ENCODE results near the gene NPHP4.
A peak's percentile ranks its signal among the peaks of the same experiment; 100 is the strongest.

NPHP4 gene

DNA sequence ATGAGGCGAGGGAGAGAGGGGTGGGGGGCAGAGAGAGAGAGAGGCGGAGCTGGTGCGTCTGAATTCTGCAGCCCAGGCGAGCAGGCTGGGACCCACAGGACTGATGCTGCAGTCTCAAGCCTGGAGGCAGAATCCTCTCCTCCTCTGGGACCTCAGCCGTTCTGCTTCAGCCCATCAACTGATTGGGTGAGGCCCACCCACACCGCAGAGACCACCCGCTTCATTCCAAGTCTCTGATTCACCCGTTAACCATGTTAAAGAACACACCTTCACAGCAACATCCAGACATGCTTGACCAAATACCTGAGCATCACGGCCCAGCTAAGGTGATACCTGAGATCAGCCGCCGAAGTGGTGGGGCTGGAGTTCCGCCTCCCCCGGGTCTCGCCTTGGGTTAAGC, 147.8 kb downstream of the NPHP4 start:
- no peak for DNase-seq

DNA sequence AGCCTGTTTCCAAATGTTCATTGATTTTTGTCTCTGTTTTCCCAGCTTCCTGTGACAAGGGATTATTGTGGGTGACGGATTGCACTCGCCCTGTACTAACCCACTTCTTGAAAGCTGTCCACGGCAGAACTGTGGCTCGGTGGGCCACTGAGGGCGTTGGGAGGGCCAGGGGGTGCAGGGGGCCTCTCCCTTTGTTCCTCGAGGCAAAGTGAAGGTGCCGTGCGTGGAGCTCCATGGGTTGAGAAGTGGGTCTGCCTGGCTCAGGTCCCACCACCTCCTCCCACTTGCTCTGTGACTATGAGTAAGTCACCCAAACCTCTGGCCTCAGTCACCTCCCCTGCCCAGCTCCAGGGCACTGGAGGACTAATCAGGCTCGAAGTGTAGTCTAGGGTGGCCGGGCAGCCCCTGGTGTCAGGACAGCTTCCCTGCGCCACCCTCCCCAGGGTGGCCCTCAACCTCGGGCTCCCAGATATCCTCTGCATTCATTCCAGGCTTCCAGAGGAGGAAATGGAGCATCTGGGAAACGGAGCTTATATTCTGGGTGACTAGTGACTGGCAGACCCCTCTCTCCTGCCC, 148.6 kb downstream of the NPHP4 start:
- no peak for DNase-seq

DNA sequence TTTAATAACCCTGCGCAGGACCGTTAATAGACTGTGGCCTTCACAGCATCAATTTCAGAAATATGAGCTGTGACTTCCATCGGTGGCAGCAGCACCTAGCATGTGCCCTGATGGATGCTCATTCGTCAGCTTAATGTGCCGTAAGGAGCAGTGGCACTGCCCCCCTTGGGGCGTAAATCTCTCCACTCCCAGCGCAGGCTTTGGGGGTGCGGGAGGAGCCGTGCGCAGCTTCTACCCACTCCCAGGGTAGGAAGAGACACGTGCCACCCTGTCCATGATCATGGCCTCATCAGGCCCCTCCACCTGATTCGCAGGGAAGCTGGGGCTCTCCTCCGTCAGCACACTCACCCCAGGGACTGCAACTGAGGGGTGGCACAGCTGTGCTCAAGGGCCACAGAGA, 149.5 kb downstream of the NPHP4 start:
- no peak for DNase-seq

GRCh38 chr1:5840551-5841001, 151.6 kb downstream of the NPHP4 start:
- no peak for DNase-seq

DNA sequence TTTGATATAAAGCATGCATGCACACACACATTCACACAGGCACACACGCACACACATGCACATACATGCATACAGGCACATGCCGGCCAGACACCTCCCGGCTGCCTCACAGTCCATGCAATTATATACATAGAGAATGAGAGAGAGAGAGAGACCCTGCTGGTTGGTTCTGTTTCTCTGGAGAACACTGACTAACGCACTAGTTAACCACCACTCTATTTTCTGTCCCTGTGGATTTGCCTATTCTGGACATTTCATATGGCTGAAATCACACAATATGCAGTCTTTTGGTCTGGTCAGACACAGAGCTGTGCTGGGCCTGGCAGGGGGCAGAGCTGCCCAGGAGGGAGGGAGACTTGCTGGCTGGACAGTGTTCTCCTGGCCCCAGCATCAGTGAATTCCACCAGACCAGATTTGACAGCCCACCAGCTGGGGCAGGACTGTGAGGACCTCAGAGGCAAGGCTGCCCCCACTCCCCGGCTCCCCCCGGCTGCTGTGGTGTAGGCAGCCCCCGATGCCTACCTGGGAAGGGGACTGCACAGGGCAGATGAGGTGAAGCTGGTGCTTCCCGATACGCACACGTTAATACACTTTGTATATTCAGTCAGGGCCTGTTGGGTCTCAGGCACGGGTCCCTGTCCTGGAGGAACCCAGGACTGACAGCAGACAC, 152.2 kb downstream of the NPHP4 start:
- no peak for DNase-seq

DNA sequence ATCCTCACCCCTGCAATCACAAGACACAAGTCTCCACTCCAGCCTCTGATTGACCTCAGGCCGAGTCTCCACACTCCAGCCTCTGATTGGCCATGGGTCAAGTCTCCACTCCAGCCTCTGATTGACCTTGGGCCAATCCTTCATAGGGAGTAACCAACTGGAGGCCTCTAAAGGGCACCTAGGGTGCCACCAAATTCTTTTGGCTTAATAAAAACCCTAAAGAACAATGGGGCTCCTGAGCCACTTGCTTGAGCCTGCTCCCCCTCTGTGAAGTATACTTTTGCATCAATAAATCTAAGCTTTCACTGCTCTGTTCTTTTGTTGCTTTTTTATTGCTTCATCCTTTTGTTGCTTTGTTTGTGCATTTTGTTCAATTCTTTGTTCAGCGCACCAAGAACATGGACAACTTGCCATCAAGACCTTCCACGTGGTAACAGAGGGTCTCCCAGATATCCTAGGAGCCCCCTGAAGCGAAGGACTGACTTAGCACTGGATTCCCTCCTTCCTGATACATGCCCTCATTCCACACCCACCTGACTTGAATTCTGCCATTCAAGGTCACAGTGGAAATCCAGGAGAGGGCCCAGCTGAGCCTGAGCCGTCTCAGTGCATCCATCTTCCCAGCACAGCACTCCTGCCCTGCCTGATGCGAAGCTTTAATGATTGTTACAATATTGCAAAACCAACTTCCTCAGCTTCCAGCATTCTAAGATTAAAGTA, 152.9 kb downstream of the NPHP4 start:
- no peak for DNase-seq

GRCh38 chr1:5837976-5838653, 154.1 kb downstream of the NPHP4 start:
- no peak for DNase-seq

DNA sequence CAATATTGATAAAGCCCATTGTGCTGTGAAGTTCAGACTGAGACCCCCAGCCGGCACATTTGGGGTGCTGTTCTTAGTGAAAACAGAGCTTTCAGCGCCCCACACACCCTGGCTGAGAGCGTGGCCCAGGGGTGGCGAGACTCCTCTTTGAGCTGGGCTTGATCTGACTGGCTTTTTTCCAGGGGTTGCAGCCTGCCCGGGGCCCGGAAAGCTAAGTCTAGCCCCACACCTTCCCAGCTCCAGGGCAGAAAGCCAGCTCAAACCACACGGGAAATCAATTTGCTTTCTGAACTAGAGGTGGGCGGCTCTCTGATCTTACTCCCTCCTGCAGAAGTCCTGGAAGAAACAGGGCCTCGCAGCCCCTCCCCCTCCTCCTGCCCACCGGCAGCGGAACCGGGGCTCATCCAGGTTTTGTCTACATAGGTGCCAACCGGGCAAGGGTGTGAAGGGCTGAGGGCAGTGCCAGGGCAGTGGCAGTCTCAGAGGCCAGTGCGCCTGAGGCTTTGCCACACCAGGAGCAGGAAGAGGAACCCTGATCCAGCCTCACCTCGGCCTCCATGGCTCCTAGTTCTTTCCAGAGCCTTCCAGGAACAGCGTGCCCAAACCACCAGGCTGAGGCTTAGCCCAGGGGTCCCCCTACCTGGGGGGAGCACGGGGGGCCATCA, 155.3 kb downstream of the NPHP4 start:
- DNase-seq, result peak; percentile 33

DNA sequence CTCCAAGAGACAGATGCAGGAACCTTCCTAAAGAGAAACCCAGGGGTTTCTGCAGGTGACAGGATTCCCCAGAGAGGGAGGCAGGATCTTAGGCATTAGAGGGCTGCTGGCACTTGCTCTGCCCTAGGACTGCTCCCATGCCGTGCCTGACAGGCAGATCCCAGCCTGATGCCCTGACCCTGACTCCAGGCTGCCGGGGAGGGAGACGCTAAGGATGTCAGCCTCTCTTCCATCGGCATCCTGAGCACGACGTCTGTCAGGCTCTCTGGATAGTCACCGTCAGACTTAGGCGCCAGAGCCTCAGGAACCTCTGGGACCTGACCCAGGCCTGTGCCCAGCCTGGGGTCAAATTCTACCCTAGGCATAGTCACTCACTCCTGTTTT, 157.1 kb downstream of the NPHP4 start:
- DNase-seq, result no peak

DNA sequence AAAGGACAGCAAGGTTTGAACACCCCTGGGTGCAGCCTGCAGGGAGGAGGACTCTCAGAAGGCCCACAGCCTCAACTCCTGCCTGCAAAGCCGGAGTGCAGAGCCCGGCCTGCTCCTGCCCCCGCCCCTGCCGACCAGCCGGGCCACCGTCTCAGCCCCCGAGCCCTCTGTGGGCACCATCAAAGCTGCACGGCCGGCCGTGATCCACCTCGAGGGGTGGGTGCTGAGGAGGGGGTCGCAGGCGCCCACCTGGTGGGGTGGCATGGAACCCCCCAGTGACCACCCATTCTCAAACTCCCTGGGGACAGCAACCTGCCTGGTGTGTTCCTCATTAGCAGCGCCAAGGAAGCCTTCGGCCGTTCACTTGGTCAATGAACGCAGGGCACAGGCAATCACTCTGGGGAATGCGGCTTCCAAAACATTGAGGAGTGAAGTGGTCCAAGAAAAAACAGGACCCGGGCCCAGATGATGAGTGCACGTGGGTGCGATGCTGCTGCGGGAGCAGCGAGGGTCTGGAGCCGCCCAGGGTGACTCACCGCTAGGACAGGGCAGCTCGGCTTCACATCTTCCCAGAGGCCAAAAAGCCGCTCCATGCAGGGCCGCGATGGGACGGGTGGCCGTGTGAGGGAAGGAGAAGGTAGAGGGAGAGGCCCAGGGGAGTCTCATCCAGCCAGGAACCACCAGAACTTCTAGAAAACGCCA, 157.6 kb downstream of the NPHP4 start:
- DNase-seq, result no peak

DNA sequence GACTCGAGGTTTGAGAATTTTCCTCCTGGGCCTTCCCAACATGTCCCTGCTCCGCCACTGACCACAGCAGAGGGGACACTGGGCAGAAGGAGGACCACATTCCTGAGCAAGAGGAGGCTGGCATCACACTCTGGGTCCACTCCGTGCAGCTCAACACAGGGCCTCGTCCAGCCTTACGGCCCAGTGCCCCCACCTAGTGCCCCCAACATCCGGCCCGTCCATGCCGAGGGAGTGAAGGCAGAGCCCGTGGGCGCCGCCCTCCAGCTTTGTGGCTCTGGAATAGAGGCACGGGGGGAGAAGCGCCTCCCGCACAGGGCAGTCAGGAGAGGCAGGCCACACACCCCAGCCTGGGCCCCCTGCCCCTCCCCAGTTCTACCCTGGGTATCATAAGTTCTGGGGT, 158.3 kb downstream of the NPHP4 start:
- DNase-seq, result no peak

DNA sequence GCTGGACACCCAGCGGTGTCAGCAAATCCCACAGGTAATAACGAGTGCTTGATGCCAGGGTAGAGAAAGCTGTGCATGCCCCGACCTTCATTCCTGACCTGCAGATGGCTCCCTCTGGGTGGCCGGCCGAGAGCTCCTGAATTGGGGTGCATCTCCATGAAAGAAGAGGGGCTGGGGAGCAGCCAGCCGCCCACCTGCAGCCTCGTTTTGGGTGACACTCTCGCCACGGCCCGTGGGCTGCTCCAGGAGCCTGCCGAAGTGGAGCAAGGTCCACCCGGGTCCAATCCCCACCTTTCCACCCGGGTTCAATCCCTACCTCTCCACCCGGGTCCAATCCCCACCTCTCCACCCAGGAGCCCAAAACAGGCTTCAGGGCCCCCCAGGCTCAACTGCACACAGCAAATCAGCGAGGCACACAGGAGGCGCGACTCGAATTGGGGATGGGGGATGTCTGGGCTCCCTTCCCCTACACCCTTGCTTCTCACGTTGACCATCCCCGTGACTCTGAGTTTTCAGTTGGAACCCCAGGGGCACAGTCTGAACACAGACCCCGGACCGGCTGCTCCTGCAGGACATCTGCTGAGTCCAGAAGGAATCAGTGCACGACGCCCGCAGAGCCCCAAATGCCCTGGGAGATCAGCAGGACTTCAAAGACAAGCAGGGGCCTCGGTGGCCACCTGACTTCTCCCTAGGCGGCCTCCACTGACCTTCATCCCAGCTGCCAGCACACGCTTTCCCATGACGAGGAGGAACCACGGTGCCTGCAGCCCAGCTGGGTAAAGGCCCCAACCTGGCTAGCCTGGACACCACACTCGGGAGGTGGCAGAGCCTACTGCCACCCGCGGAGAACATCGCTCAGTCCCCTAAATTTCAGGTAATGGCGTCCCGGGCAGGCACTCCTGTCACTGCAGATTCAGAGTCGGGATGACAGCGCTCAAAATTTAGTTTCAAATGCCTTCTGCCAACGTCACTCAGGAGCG, 159.0 kb downstream of the NPHP4 start:
- DNase-seq, result no peak

GRCh38 chr1:5831600-5832335, 160.5 kb downstream of the NPHP4 start:
- peak; percentile 62 for DNase-seq

GRCh38 chr1:5830771-5831599, 161.2 kb downstream of the NPHP4 start:
- no peak for DNase-seq

GRCh38 chr1:5829414-5829813, 162.8 kb downstream of the NPHP4 start:
- no peak for DNase-seq

- DNase-seq, result peak; percentile 24
These were observed 163.8 kb downstream of the NPHP4 start for GRCh38 chr1:5828308-5828935.

DNA sequence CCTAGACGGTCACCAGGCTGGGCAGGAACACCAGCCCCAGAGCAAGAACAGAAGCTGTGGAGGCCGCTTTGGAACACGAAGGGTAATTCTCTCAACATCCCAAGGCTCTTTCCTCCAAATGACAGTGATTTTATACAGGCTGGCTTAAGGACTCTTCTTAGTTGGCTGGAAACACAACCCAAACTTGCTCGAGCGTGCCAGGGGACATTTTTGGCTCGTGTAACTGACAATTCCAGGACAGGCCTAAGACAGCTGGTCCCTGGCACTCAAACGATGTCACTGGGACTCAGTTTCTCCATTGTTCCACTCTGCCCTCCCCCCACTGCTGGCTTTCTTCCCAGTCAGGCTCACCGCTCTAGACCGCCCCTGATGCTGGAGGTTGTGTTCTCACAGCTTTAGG, 164.7 kb downstream of the NPHP4 start:
- no peak for DNase-seq

DNA sequence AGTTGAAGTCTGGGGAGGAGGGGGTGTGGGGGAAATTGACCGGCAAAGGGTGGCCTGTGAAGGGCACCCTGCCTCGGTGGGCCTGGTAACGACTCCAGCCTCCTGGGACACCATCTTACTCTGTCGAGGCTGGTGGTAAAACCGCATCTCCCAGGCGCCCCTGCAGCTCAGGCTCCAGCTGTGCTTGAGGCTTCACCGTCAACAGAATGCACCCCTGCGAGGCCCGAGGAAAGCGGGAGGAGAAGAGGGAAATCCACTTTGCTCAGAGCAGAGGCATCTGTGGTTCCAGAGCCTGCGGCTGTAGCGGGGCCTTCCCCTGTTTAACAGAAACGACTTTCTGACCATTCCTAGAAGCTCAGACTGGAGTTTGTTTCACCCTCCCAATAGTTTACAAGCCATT, 165.6 kb downstream of the NPHP4 start:
- no peak for DNase-seq

- DNase-seq, result no peak
These were observed 169.5 kb downstream of the NPHP4 start for GRCh38 chr1:5822726-5823125.

Data from NCI-H2171 treated with DMSO at 0.1 percent for 48 hours (cell line).